Measurements from ENCODE around the gene H6PD.

Gene H6PD

GRCh38 chr1:9241891-9242290 lies 7.3 kb downstream of the H6PD start:
- DNase-seq: no peak

- DNase-seq: no peak
These were observed 7.9 kb downstream of the H6PD start for GRCh38 chr1:9242338-9242969.

GRCh38 chr1:9243066-9243739 lies 8.6 kb downstream of the H6PD start:
- DNase-seq: no peak

- no peak for DNase-seq
These were observed 10.1 kb downstream of the H6PD start for GRCh38 chr1:9244501-9245229.

- no peak for DNase-seq
These were observed 10.7 kb downstream of the H6PD start for GRCh38 chr1:9245230-9245619.

- no peak for DNase-seq
These were observed 11.1 kb downstream of the H6PD start for GRCh38 chr1:9245661-9246060.

- DNase-seq: no peak
These were observed 11.6 kb downstream of the H6PD start for GRCh38 chr1:9246215-9246614.

- no peak for DNase-seq
These were observed 12.5 kb downstream of the H6PD start for GRCh38 chr1:9246841-9247785.

- no peak for DNase-seq
These were observed 13.3 kb downstream of the H6PD start for GRCh38 chr1:9247894-9248293.

GRCh38 chr1:9248341-9249262 lies 14.0 kb downstream of the H6PD start:
- no peak for DNase-seq

- DNase-seq: no peak
These were observed 14.6 kb downstream of the H6PD start for GRCh38 chr1:9249263-9249533.

- DNase-seq: no peak
These were observed 15.2 kb downstream of the H6PD start for GRCh38 chr1:9249534-9250410.

- DNase-seq: no peak
These were observed 16.1 kb downstream of the H6PD start for GRCh38 chr1:9250411-9251381.

GRCh38 chr1:9251501-9251900 lies 16.9 kb downstream of the H6PD start:
- no peak for DNase-seq

- DNase-seq: no peak
These were observed 18.4 kb downstream of the H6PD start for GRCh38 chr1:9253004-9253403.

- no peak for DNase-seq
These were observed 19.0 kb downstream of the H6PD start for GRCh38 chr1:9253453-9254105.

- no peak for DNase-seq
These were observed 21.8 kb downstream of the H6PD start for GRCh38 chr1:9256332-9256731.

- DNase-seq: no peak
These were observed 23.3 kb downstream of the H6PD start for GRCh38 chr1:9257851-9258250.

- DNase-seq: no peak
These were observed 24.1 kb downstream of the H6PD start for GRCh38 chr1:9258629-9259028.
